Neural progenitor cell (in vitro differentiated cells): ENCODE results near the gene PROS1. TPM values are rescaled to one million over a fixed set of nuclear protein-coding genes. Genes with fewer than 3 reads are reported as not detected.

Experiments used
- DNase-seq: peaks from one replicate; pipeline ENCODE4 v3.0.0-alpha.2; 2016; ENCODE audit warnings: low spot score
- H2AFZ ChIP-seq: fragments of 200-600 bp; sonication (generic); replicated peaks from 2 replicates; pipeline ENCODE4 v1.6.1; 2016; ENCODE audit warnings: antibody characterized with exemption
- H3F3A ChIP-seq: fragments of 200-600 bp; sonication (generic); 2 replicates; pipeline ENCODE4 v1.6.1; 2016; ENCODE audit warnings: antibody characterized with exemption, low read depth
- H3K27ac ChIP-seq: fragments of 200-600 bp; sonication (generic); 2 replicates; pipeline ENCODE4 v1.5.1; 2016; ENCODE audit warnings: mild to moderate bottlenecking
- H3K27me3 ChIP-seq: fragments of 200-600 bp; sonication (generic); 2 replicates; pipeline ENCODE4 v1.6.1; 2016; ENCODE audit warnings: mild to moderate bottlenecking, moderate library complexity
- H3K36me3 ChIP-seq: fragments of 200-600 bp; sonication (generic); 2 replicates; pipeline ENCODE4 v1.5.1; 2016
- H3K4me1 ChIP-seq: fragments of 200-600 bp; sonication (generic); 2 replicates; pipeline ENCODE4 v1.6.1; 2016; ENCODE audit warnings: mixed run types
- H3K4me2 ChIP-seq: fragments of 200-600 bp; sonication (generic); 2 replicates; pipeline ENCODE4 v1.6.1; 2016
- H3K4me3 ChIP-seq: fragments of 200-600 bp; sonication (generic); 2 replicates; pipeline ENCODE4 v1.5.1; 2016
- H3K79me2 ChIP-seq: fragments of 200-600 bp; sonication (generic); 2 replicates; pipeline ENCODE4 v1.6.1; 2016; ENCODE audit warnings: low read depth
- H3K9ac ChIP-seq: fragments of 200-600 bp; sonication (generic); 2 replicates; pipeline ENCODE4 v1.6.1; 2016
- H3K9me3 ChIP-seq: fragments of 200-600 bp; sonication (generic); 2 replicates; pipeline ENCODE4 v1.5.1; 2016; ENCODE audit warnings: low read depth
- H4K20me1 ChIP-seq: fragments of 200-600 bp; sonication (generic); 2 replicates; pipeline ENCODE4 v1.6.1; 2016; ENCODE audit warnings: low read depth
- H3K27ac Mint-ChIP-seq: 3 replicates; pipeline ENCODE4 v1.8.0; 2021; ENCODE audit warnings: mixed read lengths
- H3K27me3 Mint-ChIP-seq: 2 replicates; pipeline ENCODE4 v1.8.0; 2022; ENCODE audit warnings: low read depth, mild to moderate bottlenecking, inconsistent platforms, moderate library complexity, mixed read lengths; ENCODE audit not compliant: insufficient read depth
- H3K36me3 Mint-ChIP-seq: 3 replicates; pipeline ENCODE4 v1.8.0; 2021; ENCODE audit warnings: mixed read lengths
- H3K4me1 Mint-ChIP-seq: 3 replicates; pipeline ENCODE4 v1.8.0; 2021; ENCODE audit warnings: mixed read lengths
- H3K4me3 Mint-ChIP-seq: 3 replicates; pipeline ENCODE4 v1.8.0; 2021; ENCODE audit warnings: mild to moderate bottlenecking, moderate library complexity, mixed read lengths
- H3K9me3 Mint-ChIP-seq: 3 replicates; pipeline ENCODE4 v1.8.0; 2020; ENCODE audit warnings: mixed read lengths
- EZH2 ChIP-seq: fragments of 200-600 bp; sonication (generic); IDR thresholded peaks from 2 replicates; pipeline ENCODE4 v1.6.1; 2017; ENCODE audit warnings: antibody characterized with exemption, mild to moderate bottlenecking, moderate library complexity
- EZH2phosphoT487 ChIP-seq: fragments of 200-600 bp; sonication (generic); IDR thresholded peaks from 2 replicates; pipeline ENCODE4 v1.6.1; 2017; ENCODE audit warnings: antibody characterized with exemption
- total RNA-seq: library from RNA; depleted of rRNA; stranded (reverse); fragments of >200 nt; gene quantifications from 2 replicates; pipeline ENCODE4 v1.2.3, GENCODE V29; 2015; ENCODE audit warnings: low replicate concordance
- TF ChIP-seq, protein P1 (sequence below): fragments of 200-600 bp; sonication (generic); IDR thresholded peaks from 2 replicates; pipeline ENCODE4 v1.5.1; 2017; ENCODE audit warnings: antibody characterized with exemption, mild to moderate bottlenecking

The PROS1 gene
- total RNA-seq, 1 donor from 2014 or later: 18.5 TPM

GRCh38 chr3:94001827-94002495 is 28.3 kb upstream of the PROS1 start:
- no peaks in the 10 kb centered on the region for H3K27me3 ChIP-seq
- H4K20me1 ChIP-seq: peaks cover 4% of the 10 kb centered on the region
- H3F3A ChIP-seq: no peaks in the 10 kb centered on the region
- H3K4me1 Mint-ChIP-seq: no peaks in the 10 kb centered on the region
- no peaks in the 10 kb centered on the region for H3K9me3 ChIP-seq
- no peak overlapping the region for H3K4me2 ChIP-seq
- no peak overlapping the region for H3K9ac ChIP-seq
- H3K27me3 Mint-ChIP-seq: no peaks in the 10 kb centered on the region
- H3K36me3 ChIP-seq: no peaks in the 10 kb centered on the region
- H3K4me1 ChIP-seq: no peaks in the 10 kb centered on the region
- H3K9me3 Mint-ChIP-seq: no peaks in the 10 kb centered on the region
- no peak overlapping the region for H2AFZ ChIP-seq
- H3K27ac ChIP-seq: no peak overlapping the region
- no peak overlapping the region for H3K4me3 Mint-ChIP-seq
- H3K27ac Mint-ChIP-seq: no peak overlapping the region
- DNase-seq: no peak
- H3K36me3 Mint-ChIP-seq: peaks cover 17% of the 10 kb centered on the region
- no peak overlapping the region for H3K4me3 ChIP-seq
- TF ChIP-seq EZH2phosphoT487: no peak
- no peak for TF ChIP-seq EZH2
- TF ChIP-seq, protein P1, sequence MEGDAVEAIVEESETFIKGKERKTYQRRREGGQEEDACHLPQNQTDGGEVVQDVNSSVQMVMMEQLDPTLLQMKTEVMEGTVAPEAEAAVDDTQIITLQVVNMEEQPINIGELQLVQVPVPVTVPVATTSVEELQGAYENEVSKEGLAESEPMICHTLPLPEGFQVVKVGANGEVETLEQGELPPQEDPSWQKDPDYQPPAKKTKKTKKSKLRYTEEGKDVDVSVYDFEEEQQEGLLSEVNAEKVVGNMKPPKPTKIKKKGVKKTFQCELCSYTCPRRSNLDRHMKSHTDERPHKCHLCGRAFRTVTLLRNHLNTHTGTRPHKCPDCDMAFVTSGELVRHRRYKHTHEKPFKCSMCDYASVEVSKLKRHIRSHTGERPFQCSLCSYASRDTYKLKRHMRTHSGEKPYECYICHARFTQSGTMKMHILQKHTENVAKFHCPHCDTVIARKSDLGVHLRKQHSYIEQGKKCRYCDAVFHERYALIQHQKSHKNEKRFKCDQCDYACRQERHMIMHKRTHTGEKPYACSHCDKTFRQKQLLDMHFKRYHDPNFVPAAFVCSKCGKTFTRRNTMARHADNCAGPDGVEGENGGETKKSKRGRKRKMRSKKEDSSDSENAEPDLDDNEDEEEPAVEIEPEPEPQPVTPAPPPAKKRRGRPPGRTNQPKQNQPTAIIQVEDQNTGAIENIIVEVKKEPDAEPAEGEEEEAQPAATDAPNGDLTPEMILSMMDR: no peak
- H3K79me2 ChIP-seq: no peaks in the 10 kb centered on the region

DNA sequence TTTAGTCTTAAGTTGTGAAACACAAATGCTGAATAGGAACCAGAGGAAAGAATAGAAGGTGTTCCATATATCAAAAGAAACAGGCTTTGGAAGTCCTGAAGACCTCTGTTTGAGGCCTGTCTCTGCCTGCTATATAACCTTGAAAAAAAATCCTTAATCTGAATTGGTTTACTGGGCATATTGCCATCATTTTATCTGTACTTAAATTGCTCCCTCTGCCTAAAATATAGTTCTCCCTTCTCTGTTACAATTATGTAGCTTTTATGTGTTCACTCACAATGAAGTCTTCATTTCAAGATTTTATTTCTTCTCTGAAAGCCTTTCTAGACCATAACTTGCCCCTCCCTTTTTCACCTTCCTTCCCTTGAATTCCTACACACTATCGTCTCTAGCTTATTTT is 27.5 kb upstream of the PROS1 start:
- no peaks in the 10 kb centered on the region for H3K27me3 ChIP-seq
- H3K36me3 Mint-ChIP-seq: peaks cover 16% of the 10 kb centered on the region
- peaks cover 2% of the 10 kb centered on the region for H3K9me3 Mint-ChIP-seq
- peaks cover 4% of the 10 kb centered on the region for H4K20me1 ChIP-seq
- H3K36me3 ChIP-seq: no peaks in the 10 kb centered on the region
- no peak overlapping the region for H3K27ac Mint-ChIP-seq
- H3K4me3 ChIP-seq: no peak overlapping the region
- no peaks in the 10 kb centered on the region for H3K27me3 Mint-ChIP-seq
- TF ChIP-seq, protein P1: no peak
- TF ChIP-seq EZH2 (no peak), EZH2phosphoT487 (no peak)
- H3K4me1 Mint-ChIP-seq: no peaks in the 10 kb centered on the region
- no peaks in the 10 kb centered on the region for H3K79me2 ChIP-seq
- H3K4me2 ChIP-seq: no peak overlapping the region
- no peak overlapping the region for H3K4me3 Mint-ChIP-seq
- H3K9me3 ChIP-seq: no peaks in the 10 kb centered on the region
- no peaks in the 10 kb centered on the region for H3F3A ChIP-seq
- no peak overlapping the region for H2AFZ ChIP-seq
- DNase-seq: no peak
- H3K27ac ChIP-seq: no peak overlapping the region
- H3K9ac ChIP-seq: no peak overlapping the region
- H3K4me1 ChIP-seq: no peaks in the 10 kb centered on the region

DNA sequence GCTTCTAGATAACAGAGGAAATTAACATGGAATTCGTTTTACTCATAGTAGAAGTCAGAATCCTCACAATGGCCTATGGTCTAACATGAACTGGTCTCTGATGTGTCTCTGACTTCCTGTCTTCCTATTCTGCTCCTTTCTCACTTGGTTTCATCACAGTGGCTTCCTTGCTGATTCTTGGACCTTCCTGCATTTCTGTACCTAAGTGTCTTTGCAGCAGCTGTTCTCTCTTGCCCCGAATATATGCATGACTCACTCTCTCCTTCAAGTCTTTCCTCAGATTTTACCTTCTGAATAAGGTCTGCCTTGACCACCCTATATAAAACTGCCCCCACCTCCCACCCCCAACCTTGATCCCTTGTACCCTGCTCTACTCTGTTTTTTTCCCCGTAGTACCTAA is 20.4 kb upstream of the PROS1 start:
- DNase-seq: no peak
- Mint-ChIP-seq H3K27ac (no peak overlapping the region), H3K4me3 (no peak overlapping the region), H3K4me1 (no peaks in the 10 kb centered on the region), H3K36me3 (peaks cover 15% of the 10 kb centered on the region), H3K27me3 (no peaks in the 10 kb centered on the region), H3K9me3 (peaks cover 2% of the 10 kb centered on the region)
- Histone ChIP-seq H3K4me2 (no peak overlapping the region), H3K4me1 (no peaks in the 10 kb centered on the region), H4K20me1 (peaks cover 6% of the 10 kb centered on the region), H3K27ac (no peak overlapping the region), H3K36me3 (no peaks in the 10 kb centered on the region), H3K4me3 (no peak overlapping the region), H3K27me3 (no peaks in the 10 kb centered on the region), H3K9me3 (no peaks in the 10 kb centered on the region), H3K9ac (no peak overlapping the region), H2AFZ (no peak overlapping the region), H3K79me2 (peaks cover 56% of the 10 kb centered on the region), H3F3A (no peaks in the 10 kb centered on the region)
- TF ChIP-seq EZH2 (no peak), EZH2phosphoT487 (no peak)
- TF ChIP-seq, protein P1: no peak
